Fibroblast of lung (primary cell): ENCODE results near the gene MUC4. TPM values are rescaled to one million over a fixed set of nuclear protein-coding genes. Genes with fewer than 3 reads are reported as not detected.

Source experiments
- DNase-seq, 2 donors: peaks; one replicate each; pipeline versions ENCODE4 v3.0.0 to v3.0.0-alpha.2; 2010; ENCODE audit warnings: low read depth in 2 of 2
- H2AFZ ChIP-seq: 2 replicates; pipeline ENCODE4 v1.5.1; 2012; ENCODE audit warnings: low read length, control low read depth, inconsistent platforms
- H3K27ac ChIP-seq: 2 replicates; pipeline ENCODE4 v1.5.1; 2011; ENCODE audit warnings: low read length, control low read depth; ENCODE audit not compliant: insufficient read depth
- H3K27me3 ChIP-seq: 2 replicates; pipeline ENCODE4 v1.5.1; 2011; ENCODE audit warnings: mild to moderate bottlenecking, low read length; ENCODE audit not compliant: control insufficient read depth, insufficient read depth
- H3K36me3 ChIP-seq: 2 replicates; pipeline ENCODE4 v1.5.1; 2011; ENCODE audit warnings: low read length; ENCODE audit not compliant: control insufficient read depth, insufficient read depth
- H3K4me1 ChIP-seq: 2 replicates; pipeline ENCODE4 v1.5.1; 2011; ENCODE audit warnings: low read length; ENCODE audit not compliant: control insufficient read depth, insufficient read depth; ENCODE audit errors: extremely low read depth
- H3K4me2 ChIP-seq: 2 replicates; pipeline ENCODE4 v1.5.1; 2011; ENCODE audit warnings: low read length, control low read depth; ENCODE audit not compliant: insufficient read depth; ENCODE audit errors: extremely low read depth
- H3K4me3 ChIP-seq, 4 experiments: fragments of 200-600 bp in 1 of 4; sonication (generic) in 1 of 4; replicated peaks in 1 of 4; 2 replicates each; pipeline ENCODE4 v1.5.1; 2011 to 2016; ENCODE audit warnings: low read length in 4 of 4, low read depth in 3 of 4, mild to moderate bottlenecking in 3 of 4, control low read depth in 2 of 4, inconsistent platforms in 1 of 4, mixed read lengths in 1 of 4; ENCODE audit not compliant: insufficient read depth in 1 of 4; ENCODE audit errors: control extremely low read depth in 1 of 4
- H3K79me2 ChIP-seq: 2 replicates; pipeline ENCODE4 v1.5.1; 2012; ENCODE audit warnings: mild to moderate bottlenecking, low read length, inconsistent platforms; ENCODE audit not compliant: control insufficient read depth, insufficient read depth
- H3K9ac ChIP-seq: 2 replicates; pipeline ENCODE4 v1.5.1; 2011; ENCODE audit warnings: mild to moderate bottlenecking, low read length, control low read depth; ENCODE audit not compliant: insufficient read depth
- H3K9me3 ChIP-seq: 2 replicates; pipeline ENCODE4 v1.5.1; 2012; ENCODE audit warnings: low read depth, low read length; ENCODE audit not compliant: control insufficient read depth, insufficient read depth
- H4K20me1 ChIP-seq: 2 replicates; pipeline ENCODE4 v1.5.1; 2011; ENCODE audit warnings: low read length; ENCODE audit not compliant: control insufficient read depth, insufficient read depth; ENCODE audit errors: extremely low read depth
- CTCF ChIP-seq, 2 donors: IDR thresholded peaks in 1 of 2; conservative IDR thresholded peaks in 1 of 2; 1 replicate in 1 of 2; 2 replicates in 1 of 2; pipeline ENCODE4 v1.5.1; 2011 to 2012; ENCODE audit warnings: low read length in 2 of 2, control low read depth in 1 of 2, inconsistent platforms in 1 of 2, low read depth in 1 of 2, mild to moderate bottlenecking in 1 of 2
- EZH2 ChIP-seq: IDR thresholded peaks from 2 replicates; pipeline ENCODE4 v1.5.1; 2012; ENCODE audit warnings: low read length, control low read depth, mild to moderate bottlenecking; ENCODE audit errors: missing control alignments
- polyA plus RNA-seq, 2 donors: library from polyadenylated mRNA; depleted of rRNA in 1 of 2; stranded (reverse) in 1 of 2; unstranded in 1 of 2; fragments of >200 nt; gene quantifications; 2 replicates each; pipeline ENCODE4 v1.2.1, GENCODE V29; 2011 to 2012; ENCODE audit warnings: missing spikeins in 1 of 2
- total RNA-seq: library from RNA; depleted of rRNA; stranded (reverse); fragments of >200 nt; gene quantifications from 2 replicates; pipeline ENCODE4 v1.2.1, GENCODE V29; 2014

Gene MUC4
- total and polyA plus RNA-seq, 2 donors (not counting 1 experiment from before 2014, with no cell fraction given): not detected

GRCh38 chr3:195808741-195809290 lies 2.9 kb downstream of the MUC4 start:
- H2AFZ ChIP-seq: no peak overlapping the region
- no peak overlapping the region for H3K4me3 ChIP-seq
- H3K4me2 ChIP-seq: no peak overlapping the region
- H3K36me3 ChIP-seq: no peaks in the 10 kb centered on the region
- no peaks in the 10 kb centered on the region for H3K4me1 ChIP-seq
- no peak for TF ChIP-seq EZH2
- H3K9ac ChIP-seq: no peak overlapping the region
- no peaks in the 10 kb centered on the region for H3K9me3 ChIP-seq
- no peaks in the 10 kb centered on the region for H4K20me1 ChIP-seq
- no peaks in the 10 kb centered on the region for H3K27me3 ChIP-seq
- DNase-seq: no peak
- H3K27ac ChIP-seq: no peak overlapping the region
- no peaks in the 10 kb centered on the region for H3K79me2 ChIP-seq

- no peak for DNase-seq
- Histone ChIP-seq H3K36me3 (no peaks in the 10 kb centered on the region), H3K4me3 (no peak overlapping the region), H2AFZ (no peak overlapping the region), H3K27me3 (peaks cover 6% of the 10 kb centered on the region), H3K9ac (no peak overlapping the region), H4K20me1 (no peaks in the 10 kb centered on the region), H3K79me2 (no peaks in the 10 kb centered on the region), H3K9me3 (no peaks in the 10 kb centered on the region), H3K4me1 (peaks cover 2% of the 10 kb centered on the region), H3K27ac (no peak overlapping the region), H3K4me2 (no peak overlapping the region)
- TF ChIP-seq EZH2 (no peak), CTCF (conservative IDR thresholded peaks at IDR 0.05 in 1 of 2, IDR thresholded peaks at IDR 0.05 in 1 of 2; ENCODE audit: low read depth in 1 of 2, low read length in 2 of 2) (no peak)
Measured at GRCh38 chr3:195807681-195808121, 4.0 kb downstream of the MUC4 start.

GRCh38 chr3:195806916-195807231 lies 4.9 kb downstream of the MUC4 start:
- Histone ChIP-seq H3K4me1 (peaks cover 5% of the 10 kb centered on the region), H4K20me1 (no peaks in the 10 kb centered on the region), H2AFZ (no peak overlapping the region), H3K27me3 (peaks cover 14% of the 10 kb centered on the region), H3K4me2 (no peak overlapping the region), H3K27ac (no peak overlapping the region), H3K79me2 (no peaks in the 10 kb centered on the region), H3K36me3 (no peaks in the 10 kb centered on the region), H3K9me3 (no peaks in the 10 kb centered on the region), H3K9ac (no peak overlapping the region), H3K4me3 (no peak overlapping the region)
- DNase-seq: no peak
- TF ChIP-seq CTCF (conservative IDR thresholded peaks at IDR 0.05 in 1 of 2, IDR thresholded peaks at IDR 0.05 in 1 of 2; ENCODE audit: low read depth in 1 of 2, low read length in 2 of 2): no peak
- no peak for TF ChIP-seq EZH2
